Inflammatory macrophage treated with lipopolysaccharide for 4 hours (primary cell): ENCODE measurements around the gene PDHX.
"Not testable (repeated sequence)": the region's sequence is repeated elsewhere in the genome, so short reads cannot be mapped to it uniquely, and the experiment has no call there.

Experiments used
- DNase-seq: peaks from one replicate; pipeline ENCODE4 v3.0.0-alpha.2; 2020

PDHX gene

DNA sequence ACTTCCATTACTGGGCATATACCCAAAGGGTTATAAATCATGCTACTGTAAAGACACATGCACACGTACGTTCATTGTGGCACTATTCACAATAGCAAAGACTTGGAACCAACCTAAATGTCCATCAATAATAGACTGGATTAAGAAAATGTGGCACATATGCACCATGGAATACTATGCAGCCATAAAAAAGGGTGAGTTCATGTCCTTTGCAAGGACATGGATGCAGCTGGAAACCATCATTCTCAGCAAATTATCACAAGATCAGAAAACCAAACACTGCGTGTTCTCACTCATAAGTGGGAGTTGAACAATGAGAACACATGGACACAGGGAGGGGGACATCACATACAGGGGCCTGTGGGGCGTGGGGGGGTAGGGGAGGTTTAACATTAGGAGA is 111.6 kb downstream of the PDHX start:
- not testable (repeated sequence) for DNase-seq

DNA sequence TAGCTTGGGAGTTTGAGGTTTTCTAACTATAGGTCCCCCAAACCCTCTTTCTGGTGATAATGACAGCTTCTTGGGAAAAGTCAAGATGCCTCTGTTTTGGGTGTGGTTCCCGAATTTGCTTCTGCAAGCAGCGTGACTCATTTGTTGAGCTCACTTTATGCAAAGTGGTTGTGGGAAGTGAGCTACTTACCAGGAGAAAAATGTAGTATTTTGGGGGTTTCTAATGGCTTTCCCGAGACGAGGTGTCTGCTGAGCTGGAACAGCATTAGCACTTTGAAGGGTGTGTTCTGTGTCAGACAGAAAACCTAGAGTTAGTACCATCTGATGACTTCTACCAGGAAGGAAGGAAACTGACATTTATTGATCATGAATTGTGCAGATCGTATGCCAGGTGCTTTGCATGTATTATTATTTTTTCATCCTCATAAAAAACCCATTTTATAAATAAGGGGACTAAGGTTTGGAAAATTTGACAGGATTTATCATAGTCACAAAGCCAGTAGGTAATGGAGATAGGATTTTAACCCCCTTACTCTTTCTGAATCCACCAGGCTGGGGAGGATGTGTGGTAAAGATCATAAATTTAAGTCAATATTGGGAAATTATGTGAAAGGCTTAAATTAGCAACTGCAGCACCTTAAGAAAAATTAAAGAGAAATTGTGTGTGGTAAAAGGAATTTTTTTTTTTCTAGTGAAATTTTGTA is 113.7 kb downstream of the PDHX start:
- DNase-seq = peak; percentile 100

DNA sequence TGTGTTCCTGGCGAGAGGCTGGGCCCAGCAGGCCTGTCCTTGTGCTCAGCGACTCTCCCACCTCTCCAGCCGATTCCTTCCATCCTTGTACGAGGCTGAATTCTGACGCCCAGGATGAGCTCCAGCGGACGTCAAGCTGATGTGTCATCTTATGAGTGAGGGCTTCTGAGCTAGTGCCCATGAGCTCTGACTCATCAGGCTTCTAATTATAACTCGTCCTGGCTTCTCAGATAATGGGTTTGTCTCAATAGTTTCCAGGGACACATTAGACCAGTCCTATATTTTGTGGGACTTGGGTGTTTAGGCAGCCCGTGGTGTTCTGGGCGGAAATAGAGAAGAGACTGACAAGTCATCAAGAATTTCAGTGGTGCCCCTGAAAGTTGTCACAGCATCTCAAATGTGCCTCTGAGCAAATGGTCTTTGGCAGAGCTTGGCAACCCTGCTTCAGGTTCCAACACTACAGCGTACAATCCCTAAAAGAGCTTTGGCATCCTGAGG is 114.3 kb downstream of the PDHX start:
- peak; percentile 99 for DNase-seq

DNA sequence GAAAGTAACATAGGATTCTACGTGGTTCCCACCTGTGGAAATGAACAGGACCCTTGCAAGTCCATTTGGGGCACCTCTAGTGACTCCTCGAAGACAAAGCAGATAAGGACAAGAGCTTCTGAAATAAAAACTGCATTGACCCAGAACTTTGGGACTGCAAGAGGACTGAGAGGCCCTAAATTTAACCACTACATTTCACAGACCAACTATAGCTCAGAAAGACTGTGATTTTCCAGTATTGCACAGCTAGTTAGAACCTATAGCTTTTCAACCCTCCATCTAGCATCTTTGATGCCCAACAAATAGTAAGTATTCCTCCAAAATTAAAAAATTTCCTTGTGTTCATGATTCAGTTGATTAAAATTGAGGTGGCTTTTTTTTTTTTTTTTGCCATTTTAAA is 114.9 kb downstream of the PDHX start:
- DNase-seq = peak; percentile 51

DNA sequence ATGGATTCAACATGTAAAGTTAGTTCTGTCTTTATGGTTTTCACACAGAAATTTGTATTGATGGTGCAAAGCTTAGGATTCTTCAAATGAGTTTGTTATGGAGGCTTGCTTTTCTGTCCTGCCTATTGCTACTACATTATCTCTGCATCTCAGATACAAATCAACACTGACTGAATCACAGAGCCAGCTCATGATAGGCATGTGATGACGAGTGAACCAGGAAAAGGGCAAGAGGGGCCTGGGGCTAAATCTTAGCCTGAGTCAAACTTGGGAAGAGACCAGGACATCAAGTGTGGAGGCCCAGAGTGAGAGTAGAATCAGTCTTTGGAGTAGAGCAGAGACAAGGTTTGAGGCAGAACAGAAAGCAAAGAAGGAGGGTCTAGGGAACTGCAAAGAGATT is 115.4 kb downstream of the PDHX start:
- no peak for DNase-seq

DNA sequence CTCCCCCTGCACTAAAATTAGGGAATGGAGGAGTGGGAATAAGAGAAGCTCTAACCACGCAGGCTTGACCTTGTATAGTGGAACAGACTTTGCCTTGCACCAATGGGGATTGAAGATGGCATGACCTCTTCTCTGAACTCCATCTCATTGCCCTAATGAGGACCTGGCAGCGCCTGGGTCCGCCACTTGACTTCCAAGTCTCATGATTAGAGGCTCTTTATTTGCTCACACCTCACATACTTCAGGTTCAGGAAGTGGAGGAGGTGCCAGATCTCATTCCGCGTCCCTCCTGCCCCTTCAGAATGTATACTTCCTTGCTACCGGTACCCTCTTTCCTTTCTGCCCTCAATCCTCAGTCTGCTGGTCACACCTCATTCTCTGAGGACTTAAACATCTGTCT is 116.6 kb downstream of the PDHX start:
- DNase-seq = no peak

DNA sequence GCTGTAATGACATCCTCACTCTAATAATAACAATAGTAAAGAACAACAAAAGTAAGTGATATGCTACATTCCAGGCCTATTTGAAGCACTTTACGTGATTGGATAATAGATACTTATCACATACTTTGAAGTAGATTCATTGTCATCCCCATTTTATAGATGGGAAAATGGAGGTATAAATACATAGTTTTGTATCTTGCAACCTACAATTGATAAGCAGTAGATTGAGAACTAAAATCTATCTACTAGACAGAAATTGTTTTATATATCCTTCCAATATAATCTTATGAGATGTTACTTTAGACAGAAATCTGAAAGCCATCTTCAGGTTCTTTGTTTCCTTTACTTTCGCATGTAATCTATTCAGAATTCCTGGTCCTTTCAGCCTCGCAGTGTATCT is 118.0 kb downstream of the PDHX start:
- DNase-seq = no peak

DNA sequence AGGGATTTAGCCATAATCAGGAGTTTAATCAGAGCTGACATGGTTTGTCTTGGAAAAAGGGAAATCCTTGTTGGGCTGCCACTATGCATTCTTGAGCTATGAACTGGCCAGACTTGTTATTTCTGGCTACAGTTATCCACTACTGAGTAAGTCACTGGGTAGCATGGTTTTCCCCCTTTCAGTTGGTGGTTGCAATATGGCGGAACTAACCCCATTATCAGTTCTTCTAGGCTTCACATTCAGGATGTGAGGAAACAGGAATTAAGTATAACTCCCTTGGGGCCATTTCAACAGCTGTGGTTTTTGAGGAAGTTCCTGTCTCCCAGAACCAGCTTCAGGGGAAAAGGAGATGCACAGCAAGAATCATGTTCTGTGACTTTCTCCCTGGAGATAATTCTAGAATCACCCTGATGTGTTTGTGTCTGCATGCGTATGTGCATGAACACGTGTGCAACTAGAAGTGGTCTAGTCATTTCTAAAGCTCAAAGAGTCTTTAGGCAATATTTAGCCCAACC is 119.5 kb downstream of the PDHX start:
- peak; percentile 99 for DNase-seq

DNA sequence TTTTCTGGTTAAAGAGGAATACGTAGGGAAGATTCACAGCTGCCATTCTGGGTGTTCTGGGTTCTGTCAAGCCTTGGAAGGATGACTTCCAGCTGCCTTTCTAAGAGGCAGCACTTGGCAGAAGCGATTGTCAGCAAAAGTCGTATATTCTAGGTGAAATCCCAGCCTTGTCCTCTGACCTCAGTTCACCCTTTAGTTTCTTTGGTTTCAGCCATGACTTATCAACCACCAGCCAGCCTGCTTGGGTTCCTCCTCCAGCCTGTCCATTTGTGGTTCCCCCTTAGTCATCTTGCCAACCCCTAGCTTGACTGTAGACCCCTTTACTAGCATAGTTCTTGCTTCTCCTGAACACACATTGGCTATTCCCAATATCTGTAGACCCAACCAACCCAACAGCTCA is 120.2 kb downstream of the PDHX start:
- peak; percentile 81 for DNase-seq

DNA sequence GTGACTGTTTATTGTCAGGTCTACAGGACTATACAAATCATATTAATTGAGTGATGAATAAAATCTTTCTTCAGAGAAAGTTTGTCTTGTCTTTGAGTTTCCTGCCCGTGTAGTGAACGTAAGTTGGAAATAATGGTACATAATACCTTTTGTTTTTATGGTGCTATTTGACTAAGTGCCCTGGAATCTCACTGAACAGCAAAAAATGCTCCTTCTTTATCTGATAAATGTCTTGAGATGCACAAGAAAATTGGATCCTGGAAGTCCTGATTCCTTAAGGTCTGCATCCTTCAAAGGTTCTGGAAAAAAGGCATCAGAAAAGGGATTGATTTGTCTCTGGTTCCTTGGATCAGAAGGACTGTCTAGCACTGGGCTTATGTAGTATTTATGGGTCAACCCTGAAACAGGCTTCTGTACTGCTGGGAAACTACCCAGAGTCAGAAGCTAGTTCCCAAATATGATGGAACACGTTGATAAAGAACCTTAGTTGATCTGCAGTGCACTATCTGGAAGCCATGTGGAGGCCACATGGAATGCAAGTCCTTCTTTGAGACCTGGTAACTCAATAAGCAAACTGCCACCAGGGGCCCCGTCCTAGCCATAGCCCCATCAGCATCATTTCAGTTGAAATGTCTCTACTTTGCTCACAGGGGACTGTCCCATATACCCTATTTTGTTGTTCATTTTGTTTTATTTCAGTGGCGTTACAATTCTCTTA is 122.0 kb downstream of the PDHX start:
- DNase-seq = no peak

DNA sequence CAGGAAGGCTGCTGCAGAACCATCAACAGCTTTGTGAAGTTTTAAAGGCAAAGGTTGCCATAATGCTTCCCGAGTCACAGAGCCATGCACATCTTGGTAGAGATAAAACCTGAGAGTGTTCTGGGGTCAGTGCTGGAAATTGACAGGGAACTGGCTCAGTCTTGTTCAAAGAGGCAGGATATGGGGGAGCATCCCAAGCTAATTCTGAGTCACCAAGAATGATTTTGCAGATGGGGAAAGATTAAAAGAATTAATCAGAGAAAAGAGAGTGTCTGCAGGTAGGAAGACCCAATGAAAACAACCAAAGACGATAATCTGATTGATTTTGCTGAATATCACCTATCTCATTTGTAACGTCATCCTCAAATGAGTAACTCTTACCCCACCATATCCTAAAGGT is 122.7 kb downstream of the PDHX start:
- DNase-seq = no peak

DNA sequence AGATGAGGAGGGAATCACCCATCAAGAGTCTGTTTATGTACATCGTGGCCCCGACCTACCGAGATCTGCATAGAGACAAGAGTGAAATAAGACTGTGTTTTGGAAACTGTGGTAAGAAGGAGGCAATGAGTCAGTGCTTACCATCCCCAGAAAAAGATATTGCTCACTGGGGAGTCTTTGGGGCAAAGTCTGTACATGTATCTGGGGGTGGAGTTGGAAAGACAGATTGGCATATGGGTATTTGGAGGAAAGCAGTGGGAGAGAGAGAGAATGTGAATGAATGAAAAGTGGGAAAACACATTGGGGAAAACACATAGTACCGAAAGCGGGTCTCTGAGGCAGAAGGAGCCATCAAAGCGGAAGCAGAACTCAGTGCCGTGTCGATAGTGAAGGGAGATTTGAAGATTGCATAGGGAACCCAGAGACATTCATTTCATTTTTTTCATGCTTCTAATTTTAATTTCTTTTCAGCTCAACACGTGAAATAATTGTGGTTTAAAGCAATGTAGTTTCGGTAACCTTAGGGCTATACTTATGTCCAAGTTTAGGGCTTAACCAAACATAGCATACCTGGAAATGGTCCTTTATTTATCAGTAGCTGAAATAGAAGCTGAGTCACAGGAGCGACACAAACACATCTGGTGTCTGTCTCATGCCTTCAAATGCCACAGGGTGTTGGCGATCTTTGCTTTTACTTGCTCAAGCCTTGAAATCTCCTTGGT is 124.0 kb downstream of the PDHX start:
- peak; percentile 93 for DNase-seq

DNA sequence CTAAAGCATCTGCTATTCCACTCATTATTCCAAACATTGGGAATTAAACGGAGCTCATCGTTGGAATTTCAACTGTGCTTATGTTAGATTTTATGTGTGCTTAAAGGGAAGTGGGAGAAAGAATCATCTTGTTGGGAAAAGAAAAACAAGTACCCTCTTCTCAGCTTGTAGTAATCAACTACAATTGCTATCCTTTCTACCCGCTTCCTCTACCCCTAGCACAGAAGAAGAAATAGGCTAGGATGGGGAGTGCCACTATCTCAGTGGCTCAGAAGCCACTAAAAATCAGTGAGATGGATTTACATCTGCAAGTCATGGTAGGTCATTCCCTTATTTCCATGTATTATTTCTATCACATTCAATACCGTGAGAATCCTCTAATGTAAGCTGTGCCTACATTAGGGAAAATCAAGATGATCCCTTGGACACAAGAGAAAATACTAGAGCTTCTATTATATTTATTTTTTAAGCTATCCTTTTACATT is 124.7 kb downstream of the PDHX start:
- DNase-seq = no peak

DNA sequence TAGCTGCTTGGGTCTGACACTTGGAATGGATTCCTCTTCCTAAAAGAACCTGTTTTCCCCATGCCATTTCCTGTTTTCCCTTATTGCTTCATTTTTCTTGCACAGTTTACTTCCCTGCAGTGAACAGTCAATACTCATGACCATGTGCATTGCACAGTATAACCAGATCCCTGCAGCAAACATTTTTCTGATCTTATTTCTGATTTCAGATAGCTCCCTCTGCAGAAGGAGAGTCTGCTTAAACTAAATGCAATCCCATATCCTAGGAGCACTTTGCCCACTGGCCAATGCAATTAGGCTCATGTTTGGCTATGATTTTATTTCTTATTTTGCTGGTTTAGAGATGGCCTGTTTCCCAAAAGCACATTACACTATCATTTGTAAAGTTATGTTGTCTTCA is 125.8 kb downstream of the PDHX start:
- peak; percentile 58 for DNase-seq

DNA sequence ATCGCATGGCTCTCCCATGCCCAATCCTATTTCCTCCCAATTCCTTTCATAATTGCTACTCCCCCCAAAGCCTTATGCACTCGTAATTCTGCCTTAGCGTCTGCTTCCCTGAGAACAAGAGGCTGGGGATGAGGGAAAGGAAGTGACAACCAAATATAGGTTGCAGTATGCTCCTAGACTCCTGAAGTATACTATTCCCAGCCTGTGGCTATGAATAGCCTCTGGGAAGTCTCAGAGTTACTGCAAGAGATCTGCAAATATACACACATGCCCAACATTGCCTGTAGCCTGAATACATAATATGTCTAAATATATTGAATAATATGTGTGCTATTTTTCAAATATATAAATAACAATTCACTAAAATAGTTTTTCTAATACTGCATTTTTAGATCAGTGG is 126.5 kb downstream of the PDHX start:
- DNase-seq = no peak

DNA sequence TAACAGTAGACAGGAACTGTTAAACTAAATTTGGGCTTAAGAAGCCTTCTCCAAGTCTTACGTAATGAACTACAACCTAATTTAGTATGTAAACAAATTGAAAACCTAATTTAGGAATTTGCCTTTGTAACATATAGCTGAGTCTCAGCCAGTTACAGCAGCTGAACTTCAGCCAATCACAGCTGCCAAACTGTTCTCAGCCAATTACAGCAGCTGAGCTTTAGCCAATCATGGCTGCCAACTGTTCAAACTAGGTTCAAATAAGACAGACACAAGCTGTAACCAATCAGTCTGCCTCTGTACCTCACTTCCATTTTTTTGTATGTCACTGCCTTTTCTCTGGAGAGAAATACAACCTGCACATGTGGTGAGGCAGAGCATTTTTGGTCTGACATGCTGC is 127.5 kb downstream of the PDHX start:
- DNase-seq = no peak

DNA sequence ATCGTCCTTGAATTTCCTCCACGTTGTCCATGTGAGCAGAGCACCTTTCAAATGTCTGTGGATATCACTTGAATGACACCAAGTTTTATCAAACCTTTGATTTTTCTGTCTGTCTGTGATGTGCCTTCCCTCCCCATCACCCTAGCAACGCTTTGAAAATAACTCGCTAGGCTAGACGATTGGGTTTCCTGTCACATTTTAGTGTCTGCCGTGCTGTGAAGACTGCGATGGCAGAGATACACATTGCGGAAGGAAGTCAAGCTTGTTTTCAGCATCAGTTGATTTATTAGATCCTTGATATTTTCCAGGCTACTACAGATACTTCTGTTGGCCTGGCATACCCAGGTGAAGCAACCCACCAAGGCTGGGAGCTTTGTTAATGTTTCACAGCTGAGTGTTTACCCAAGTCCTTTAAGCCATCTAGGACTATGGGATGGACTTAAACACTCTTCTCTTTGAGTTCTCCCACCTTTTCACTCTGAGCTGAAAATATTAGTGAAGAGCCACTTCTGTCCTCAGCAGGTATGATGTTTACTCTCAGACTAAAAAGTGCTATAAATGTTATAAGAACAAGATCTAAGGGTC is 128.9 kb downstream of the PDHX start:
- DNase-seq = no peak
